ENCODE measurements around the gene EXOC3L1. TPM values are rescaled to one million over a fixed set of nuclear protein-coding genes. Genes with fewer than 3 reads are reported as not detected.

The EXOC3L1 gene
- total and polyA plus RNA-seq, 2 of the 13 experiments (the other 11 are each of a cell fraction or from before 2014, with no cell fraction given): 0.12 TPM; not detected in 1

- BruUV-seq (replicated peaks): no TSS peak
- 97% methylated on average over 16 of the region's 17 CpGs for WGBS (ENCODE audit: low lambda C conversion rate)
- ChIA-PET POLR2A (interaction anchor here (0.8 to 2.2 kb wide), 4 partner anchors 9 to 65 kb away, joined by 3 to 17 read pairs (median 4); partner anchors contain the start of genes FHOD1, NOL3 and TMEM208), CTCF (ENCODE audit: low intra/inter-chr PET ratio, low total read pairs) (no interaction called here)
- peaks cover 6% of the 10 kb centered on the region for H3K4me1 ChIP-seq (ENCODE audit: insufficient read depth, low read length)
- in situ Hi-C loops (cut with HindIII; ENCODE audit: extremely low pct_ligation_motif_present, low pct_unique_long_range_greater_than_20kb): no loop called here
- no peak overlapping the region for H3K9ac ChIP-seq (ENCODE audit: insufficient read depth, low read depth, low read length)
- no peak overlapping the region for H3K27ac ChIP-seq (ENCODE audit: extremely low read length, insufficient read depth, low read length)
- H3K36me3 ChIP-seq (replicated peaks in 1 of 2; ENCODE audit: control insufficient read depth in 1 of 2, insufficient read depth in 2 of 2, low read length in 2 of 2): peaks cover 38 to 55% of the 10 kb centered on the region in 2 experiments
- intact Hi-C loops (cut with micrococcal nuclease; ENCODE audit: unreplicated experiment): no loop called here
- no peaks in the 10 kb centered on the region for H3K27me3 ChIP-seq (ENCODE audit: control insufficient read depth in 1 of 2, insufficient read depth in 2 of 2, low read length in 2 of 2)
- no peak overlapping the region for H3K4me3 ChIP-seq (replicated peaks in 1 of 3; ENCODE audit: insufficient read depth in 1 of 3, low read depth in 2 of 3, low read length in 3 of 3)
- FAIRE-seq (no peak), ATAC-seq (no peak), DNase-seq (ENCODE audit: low spot score) (no peak)
- H3K9me3 ChIP-seq (ENCODE audit: low read length): no peaks in the 10 kb centered on the region
- TF ChIP-seq MTF1 (CRISPR knock-in tag; IDR thresholded peaks at IDR 0.05): no peak
- H3K4me2 ChIP-seq (ENCODE audit: low read depth, low read length): no peak overlapping the region
- H3K79me2 ChIP-seq (ENCODE audit: insufficient read depth, low read length): no peaks in the 10 kb centered on the region
- H2AFZ ChIP-seq (ENCODE audit: low read length): no peak overlapping the region
- no peaks in the 10 kb centered on the region for H4K20me1 ChIP-seq (ENCODE audit: insufficient read depth, low read length)
Observed at GRCh38 chr16:67235816-67236562, 46.1 kb upstream of the EXOC3L1 start.

- H3K79me2 ChIP-seq (ENCODE audit: insufficient read depth, low read length): no peaks in the 10 kb centered on the region
- ATAC-seq: peak; percentile 2; the same call in 1 of the 3 replicates
- no peaks in the 10 kb centered on the region for H3K4me1 ChIP-seq (ENCODE audit: insufficient read depth, low read length)
- no peak overlapping the region for H2AFZ ChIP-seq (ENCODE audit: low read length)
- H3K4me2 ChIP-seq (ENCODE audit: low read depth, low read length): no peak overlapping the region
- H4K20me1 ChIP-seq (ENCODE audit: insufficient read depth, low read length): no peaks in the 10 kb centered on the region
- no peak overlapping the region for H3K27ac ChIP-seq (ENCODE audit: extremely low read length, insufficient read depth, low read length)
- BruUV-seq (replicated peaks): no TSS peak
- ChIA-PET CTCF (ENCODE audit: low intra/inter-chr PET ratio, low total read pairs) (no interaction called here), POLR2A (interaction anchor here (0.6 to 4.9 kb wide), 2 partner anchors 13 to 22 kb away, joined by 3 to 24 read pairs; partner anchors contain the start of genes FHOD1 and SLC9A5)
- peaks cover 47 to 64% of the 10 kb centered on the region in 2 experiments for H3K36me3 ChIP-seq (replicated peaks in 1 of 2; ENCODE audit: control insufficient read depth in 1 of 2, insufficient read depth in 2 of 2, low read length in 2 of 2)
- FAIRE-seq: no peak
- H3K4me3 ChIP-seq (replicated peaks in 1 of 3; ENCODE audit: insufficient read depth in 1 of 3, low read depth in 2 of 3, low read length in 3 of 3): no peak overlapping the region
- H3K27me3 ChIP-seq (ENCODE audit: control insufficient read depth in 1 of 2, insufficient read depth in 2 of 2, low read length in 2 of 2): no peaks in the 10 kb centered on the region
- no peak overlapping the region for H3K9ac ChIP-seq (ENCODE audit: insufficient read depth, low read depth, low read length)
- DNase-seq (ENCODE audit: low spot score): no peak
- in situ Hi-C loops (cut with HindIII; ENCODE audit: extremely low pct_ligation_motif_present, low pct_unique_long_range_greater_than_20kb): no loop called here
- peak; percentile 62 for TF ChIP-seq AGO2 (optimal IDR thresholded peaks at IDR 0.05; ENCODE audit: low read depth, low read length)
- TF ChIP-seq FOXK1 (CRISPR knock-in tag; IDR thresholded peaks at IDR 0.05; ENCODE audit: borderline replicate concordance, low read depth): no peak
- no peak for TF ChIP-seq ZNF432 (CRISPR knock-in tag; IDR thresholded peaks at IDR 0.05; ENCODE audit: borderline replicate concordance)
- no peak for TF ChIP-seq HNRNPUL1 (IDR thresholded peaks at IDR 0.05; ENCODE audit: low read depth, low read length)
- TF ChIP-seq AGO1 (IDR thresholded peaks at IDR 0.05; ENCODE audit: low read depth, low read length, poor library complexity, severe bottlenecking): peak; percentile 29
- H3K9me3 ChIP-seq (ENCODE audit: low read length): no peaks in the 10 kb centered on the region
- 89% methylated on average over 9 of the region's 10 CpGs for WGBS (ENCODE audit: low lambda C conversion rate)
- intact Hi-C loops (cut with micrococcal nuclease; ENCODE audit: unreplicated experiment): no loop called here
Observed at GRCh38 chr16:67234180-67234597, 44.3 kb upstream of the EXOC3L1 start.

Measured in HepG2 (cell line).